Measurements from ENCODE around the gene MALT1.

- no peak for TF ChIP-seq FOXK2 (IDR thresholded peaks at IDR 0.05)
- TF ChIP-seq ZNF384 (IDR thresholded peaks at IDR 0.05), result no peak
- TF ChIP-seq ELF4 (IDR thresholded peaks at IDR 0.05), result no peak
- TF ChIP-seq FOXA1 (IDR thresholded peaks at IDR 0.05), result no peak
- TF ChIP-seq TARDBP (IDR thresholded peaks at IDR 0.05), result no peak
- no peak for TF ChIP-seq FOXM1 (IDR thresholded peaks at IDR 0.05; ENCODE audit: borderline replicate concordance)
- TF ChIP-seq BHLHE40 (IDR thresholded peaks at IDR 0.05; ENCODE audit: borderline replicate concordance), result no peak
- no peak for TF ChIP-seq ARNT (IDR thresholded peaks at IDR 0.05)
- TF ChIP-seq NFRKB (IDR thresholded peaks at IDR 0.05), result no peak
- no peak for TF ChIP-seq PKNOX1 (IDR thresholded peaks at IDR 0.05)
These were observed 3.1 kb upstream of the MALT1 start for GRCh38 chr18:58668211-58668610.
